ENCODE results near the gene MND1. TPM values are rescaled to one million over a fixed set of nuclear protein-coding genes. Genes with fewer than 3 reads are reported as not detected.

The MND1 gene
- total RNA-seq, 1 donor from 2014 or later = 74.6 TPM

GRCh38 chr4:153418121-153418520 is 73.6 kb downstream of the MND1 start:
- Mint-ChIP-seq H3K9me3 (no peaks in the 10 kb centered on the region), H3K4me1 (peaks cover 20% of the 10 kb centered on the region), H3K4me3 (no peak overlapping the region), H3K27ac (no peak overlapping the region), H3K36me3 (peaks cover 14% of the 10 kb centered on the region), H3K27me3 (ENCODE audit: insufficient read depth, low read depth) (no peaks in the 10 kb centered on the region)
- Histone ChIP-seq H3K4me2 (no peak overlapping the region), H3F3A (ENCODE audit: low read depth) (peaks cover 5% of the 10 kb centered on the region), H3K36me3 (no peaks in the 10 kb centered on the region), H3K4me3 (no peak overlapping the region), H3K27ac (peak overlapping the region; percentile 4), H4K20me1 (ENCODE audit: low read depth) (no peaks in the 10 kb centered on the region), H3K9me3 (ENCODE audit: low read depth) (no peaks in the 10 kb centered on the region), H3K79me2 (ENCODE audit: low read depth) (no peaks in the 10 kb centered on the region), H3K9ac (no peak overlapping the region), H3K4me1 (peaks cover 7% of the 10 kb centered on the region), H3K27me3 (no peaks in the 10 kb centered on the region), H2AFZ (replicated peaks) (no peak overlapping the region)
- DNase-seq (ENCODE audit: low spot score) = no peak
- TF ChIP-seq CTCF (IDR thresholded peaks at IDR 0.05) (no peak), EZH2phosphoT487 (IDR thresholded peaks at IDR 0.05) (no peak), EZH2 (IDR thresholded peaks at IDR 0.05) (no peak)

- Histone ChIP-seq H3K79me2 (ENCODE audit: low read depth) (no peaks in the 10 kb centered on the region), H3K4me3 (no peak overlapping the region), H3K27me3 (no peaks in the 10 kb centered on the region), H3K36me3 (no peaks in the 10 kb centered on the region), H3K4me2 (no peak overlapping the region), H3F3A (ENCODE audit: low read depth) (peaks cover 5% of the 10 kb centered on the region), H2AFZ (replicated peaks) (no peak overlapping the region), H4K20me1 (ENCODE audit: low read depth) (no peaks in the 10 kb centered on the region), H3K4me1 (peaks cover 7% of the 10 kb centered on the region), H3K9me3 (ENCODE audit: low read depth) (no peaks in the 10 kb centered on the region), H3K9ac (no peak overlapping the region), H3K27ac (peak overlapping the region; percentile 4)
- no peak for DNase-seq (ENCODE audit: low spot score)
- no peak for TF ChIP-seq EZH2phosphoT487 (IDR thresholded peaks at IDR 0.05)
- Mint-ChIP-seq H3K36me3 (peaks cover 12% of the 10 kb centered on the region), H3K27ac (no peak overlapping the region), H3K9me3 (no peaks in the 10 kb centered on the region), H3K4me1 (peaks cover 18% of the 10 kb centered on the region), H3K27me3 (ENCODE audit: insufficient read depth, low read depth) (no peaks in the 10 kb centered on the region), H3K4me3 (no peak overlapping the region)
Measured at GRCh38 chr4:153418558-153418957, 74.1 kb downstream of the MND1 start.

GRCh38 chr4:153419029-153419428 is 74.5 kb downstream of the MND1 start:
- H3F3A ChIP-seq (ENCODE audit: low read depth) = peaks cover 5% of the 10 kb centered on the region
- H3K27ac ChIP-seq = no peak overlapping the region
- no peak overlapping the region for H3K4me2 ChIP-seq
- DNase-seq (ENCODE audit: low spot score) = no peak
- no peaks in the 10 kb centered on the region for H3K79me2 ChIP-seq (ENCODE audit: low read depth)
- peaks cover 7% of the 10 kb centered on the region for H3K36me3 Mint-ChIP-seq
- peaks cover 2% of the 10 kb centered on the region for H3K27me3 Mint-ChIP-seq (ENCODE audit: insufficient read depth, low read depth)
- no peak overlapping the region for H3K27ac Mint-ChIP-seq
- no peak overlapping the region for H3K9ac ChIP-seq
- no peaks in the 10 kb centered on the region for H3K9me3 ChIP-seq (ENCODE audit: low read depth)
- H3K9me3 Mint-ChIP-seq = no peaks in the 10 kb centered on the region
- peaks cover 7% of the 10 kb centered on the region for H3K4me1 ChIP-seq
- H4K20me1 ChIP-seq (ENCODE audit: low read depth) = no peaks in the 10 kb centered on the region
- TF ChIP-seq EZH2phosphoT487 (IDR thresholded peaks at IDR 0.05) = no peak
- no peak for TF ChIP-seq CTCF (IDR thresholded peaks at IDR 0.05)
- no peak for TF ChIP-seq EZH2 (IDR thresholded peaks at IDR 0.05)
- H3K4me3 ChIP-seq = no peak overlapping the region
- no peaks in the 10 kb centered on the region for H3K36me3 ChIP-seq
- peaks cover 13% of the 10 kb centered on the region for H3K4me1 Mint-ChIP-seq
- H3K27me3 ChIP-seq = no peaks in the 10 kb centered on the region
- no peak overlapping the region for H3K4me3 Mint-ChIP-seq
- no peak overlapping the region for H2AFZ ChIP-seq (replicated peaks)

GRCh38 chr4:153419673-153420278 is 75.3 kb downstream of the MND1 start:
- Histone ChIP-seq H3K27me3 (no peaks in the 10 kb centered on the region), H3K9ac (no peak overlapping the region), H3F3A (ENCODE audit: low read depth) (peaks cover 5% of the 10 kb centered on the region), H3K4me3 (no peak overlapping the region), H3K79me2 (ENCODE audit: low read depth) (no peaks in the 10 kb centered on the region), H2AFZ (replicated peaks) (no peak overlapping the region), H3K4me2 (no peak overlapping the region), H3K9me3 (ENCODE audit: low read depth) (no peaks in the 10 kb centered on the region), H3K36me3 (no peaks in the 10 kb centered on the region), H3K4me1 (peaks cover 7% of the 10 kb centered on the region), H4K20me1 (ENCODE audit: low read depth) (no peaks in the 10 kb centered on the region), H3K27ac (no peak overlapping the region)
- H3K27me3 Mint-ChIP-seq (ENCODE audit: insufficient read depth, low read depth) = peaks cover 2% of the 10 kb centered on the region
- H3K4me1 Mint-ChIP-seq = peaks cover 13% of the 10 kb centered on the region
- H3K27ac Mint-ChIP-seq = no peak overlapping the region
- peaks cover 7% of the 10 kb centered on the region for H3K36me3 Mint-ChIP-seq
- H3K4me3 Mint-ChIP-seq = no peak overlapping the region
- DNase-seq (ENCODE audit: low spot score) = no peak
- H3K9me3 Mint-ChIP-seq = no peaks in the 10 kb centered on the region
- TF ChIP-seq EZH2 (IDR thresholded peaks at IDR 0.05) (no peak), EZH2phosphoT487 (IDR thresholded peaks at IDR 0.05) (no peak)

Data from neural progenitor cell (in vitro differentiated cells).